Upper lobe of left lung (tissue), 6 donors: ENCODE results near the gene MYPN. TPM values are rescaled to one million over a fixed set of nuclear protein-coding genes. Genes with fewer than 3 reads are reported as not detected.

Experiments used
- ATAC-seq, 2 donors: fragments of 200-7000 bp; cut with Tn5 transposase; one replicate each; pipeline ENCODE4 v1.9.1; 2022; ENCODE audit warnings: mild to moderate bottlenecking in 2 of 2, moderate library complexity in 2 of 2; ENCODE audit not compliant: low FRiP score in 2 of 2
- DNase-seq, 2 donors: peaks; one replicate each; pipeline ENCODE4 v3.0.0-alpha.2; 2019 to 2020
- H3K27ac ChIP-seq, 4 donors: fragments of 200-600 bp; sonication (generic); one replicate each; pipeline ENCODE4 v1.5.1; 2016 to 2019
- H3K27me3 ChIP-seq, 4 donors: fragments of 200-600 bp; sonication (generic); one replicate each; pipeline ENCODE4 v1.5.1; 2017 to 2019
- H3K36me3 ChIP-seq, 4 donors: fragments of 200-600 bp; sonication (generic); one replicate each; pipeline ENCODE4 v1.5.1; 2016 to 2019
- H3K4me1 ChIP-seq, 4 donors: fragments of 200-600 bp; sonication (generic); one replicate each; pipeline ENCODE4 v1.5.1; 2018 to 2019
- H3K4me3 ChIP-seq, 4 donors: fragments of 200-600 bp; sonication (generic); one replicate each; pipeline ENCODE4 v1.5.1; 2017 to 2019; ENCODE audit warnings: mild to moderate bottlenecking in 2 of 4, moderate library complexity in 1 of 4
- H3K9me3 ChIP-seq, 4 donors: fragments of 200-600 bp; sonication (generic); one replicate each; pipeline ENCODE4 v1.5.1; 2018 to 2019
- CTCF ChIP-seq, 6 experiments: fragments of 450-650 bp in 4 of 6; fragments of 200-600 bp in 2 of 6; sonication (generic) in 2 of 6; IDR thresholded peaks; one replicate each; pipeline ENCODE4 v1.5.1; 2016 to 2019; ENCODE audit warnings: antibody characterized with exemption in 6 of 6
- EP300 ChIP-seq, 4 donors: sonication (generic); formaldehyde crosslinking; IDR thresholded peaks; one replicate each; pipeline ENCODE4 v1.5.1; 2017; ENCODE audit warnings: antibody characterized with exemption in 4 of 4, control low read depth in 2 of 4
- POLR2A ChIP-seq, 4 donors: fragments of 450-650 bp; IDR thresholded peaks; one replicate each; pipeline ENCODE4 v1.5.1; 2016 to 2017; ENCODE audit warnings: antibody characterized with exemption in 4 of 4, mild to moderate bottlenecking in 2 of 4
- POLR2AphosphoS5 ChIP-seq, 2 donors: sonication (generic); formaldehyde crosslinking; IDR thresholded peaks; one replicate each; pipeline ENCODE4 v1.5.1; 2017; ENCODE audit warnings: antibody characterized with exemption in 2 of 2
- WGBS, 2 donors: methylation state at CpG; one replicate each; pipeline ENCODE4 v1.1.5; 2017 to 2018; 5-methylcytosine and 5-hydroxymethylcytosine counted together
- total RNA-seq, 6 donors: library from RNA; depleted of rRNA in 4 of 6; stranded (reverse); fragments of >200 nt in 4 of 6; gene quantifications; one replicate each; pipeline versions ENCODE4 v1.1.0 to v1.2.1, GENCODE V29; 2016 to 2021
- donor health status: DM: no; HTN: no; CAD: no; lungs with moderate emphysema.
- donor health status: DM: no; HTN: yes; CAD: no; lungs with severe emphysema.

MYPN gene
- total RNA-seq, 6 donors from 2014 or later = not detected

- Histone ChIP-seq H3K9me3 (no peaks in the 10 kb centered on the region), H3K4me1 (no peaks in the 10 kb centered on the region), H3K4me3 (no peak overlapping the region), H3K27me3 (no peaks in the 10 kb centered on the region), H3K36me3 (no peaks in the 10 kb centered on the region), H3K27ac (no peak overlapping the region)
- no peak for ATAC-seq
- DNase-seq = no peak
- no peak for TF ChIP-seq EP300 (IDR thresholded peaks at IDR 0.05)
- TF ChIP-seq CTCF (IDR thresholded peaks at IDR 0.05) = no peak
- no peak for TF ChIP-seq POLR2A (IDR thresholded peaks at IDR 0.05)
- no peak for TF ChIP-seq POLR2AphosphoS5 (IDR thresholded peaks at IDR 0.05)
- 100% methylated on average over 1 of the region's 1 CpG for WGBS, 2 donors
These were observed 1.6 kb upstream of the MYPN start for GRCh38 chr10:68107651-68108050.

- DNase-seq (no peak), ATAC-seq (no peak)
- Histone ChIP-seq H3K36me3 (no peaks in the 10 kb centered on the region), H3K9me3 (no peaks in the 10 kb centered on the region), H3K4me3 (no peak overlapping the region), H3K27ac (no peak overlapping the region), H3K4me1 (no peaks in the 10 kb centered on the region), H3K27me3 (no peaks in the 10 kb centered on the region)
- no peak for TF ChIP-seq EP300 (IDR thresholded peaks at IDR 0.05)
- no peak for TF ChIP-seq POLR2A (IDR thresholded peaks at IDR 0.05)
- WGBS, 2 donors = 84 to 90% methylated on average over 3 of the region's 3 CpGs
These were observed 1.2 kb upstream of the MYPN start for GRCh38 chr10:68108051-68108450.

- 93 to 95% methylated on average over 11 of the region's 11 CpGs for WGBS, 2 donors
- ATAC-seq = no peak
- Histone ChIP-seq H3K4me3 (no peak overlapping the region), H3K36me3 (no peaks in the 10 kb centered on the region), H3K9me3 (no peaks in the 10 kb centered on the region), H3K4me1 (no peaks in the 10 kb centered on the region), H3K27ac (no peak overlapping the region), H3K27me3 (no peaks in the 10 kb centered on the region)
- DNase-seq = no peak
- TF ChIP-seq EP300 (IDR thresholded peaks at IDR 0.05) (no peak), POLR2AphosphoS5 (IDR thresholded peaks at IDR 0.05) (no peak), POLR2A (IDR thresholded peaks at IDR 0.05) (no peak), CTCF (IDR thresholded peaks at IDR 0.05) (no peak)
These were observed 635 bp upstream of the MYPN start for GRCh38 chr10:68108653-68109052.

- no peak for DNase-seq
- ATAC-seq = no peak
- WGBS, 2 donors = 31 to 41% methylated on average over 2 of the region's 2 CpGs
- Histone ChIP-seq H3K9me3 (no peaks in the 10 kb centered on the region), H3K4me3 (no peak overlapping the region), H3K36me3 (no peaks in the 10 kb centered on the region), H3K27me3 (no peaks in the 10 kb centered on the region), H3K27ac (no peak overlapping the region), H3K4me1 (no peaks in the 10 kb centered on the region)
- TF ChIP-seq EP300 (IDR thresholded peaks at IDR 0.05) (no peak), POLR2A (IDR thresholded peaks at IDR 0.05) (no peak), CTCF (IDR thresholded peaks at IDR 0.05) (no peak), POLR2AphosphoS5 (IDR thresholded peaks at IDR 0.05) (no peak)
These were observed 739 bp downstream of the MYPN start for GRCh38 chr10:68110027-68110426.

- TF ChIP-seq POLR2AphosphoS5 (IDR thresholded peaks at IDR 0.05) (no peak), CTCF (IDR thresholded peaks at IDR 0.05) (no peak), EP300 (IDR thresholded peaks at IDR 0.05) (no peak), POLR2A (IDR thresholded peaks at IDR 0.05) (no peak)
- ATAC-seq (no peak), DNase-seq (no peak)
- no peaks in the 10 kb centered on the region for H3K9me3 ChIP-seq
- H3K4me3 ChIP-seq = no peak overlapping the region
- H3K36me3 ChIP-seq = no peaks in the 10 kb centered on the region
- H3K4me1 ChIP-seq = no peaks in the 10 kb centered on the region
- H3K27ac ChIP-seq = no peak overlapping the region
- WGBS, 2 donors = 90 to 92% methylated on average over 2 of the region's 2 CpGs
- no peaks in the 10 kb centered on the region for H3K27me3 ChIP-seq
These were observed 2.3 kb downstream of the MYPN start for GRCh38 chr10:68111584-68111983.
